Measurements from ENCODE around the gene CEP41. TPM values are rescaled to one million over a fixed set of nuclear protein-coding genes. Genes with fewer than 3 reads are reported as not detected.

Gene CEP41
- polyA plus RNA-seq, 1 donor from 2014 or later = 6.0 TPM

DNA sequence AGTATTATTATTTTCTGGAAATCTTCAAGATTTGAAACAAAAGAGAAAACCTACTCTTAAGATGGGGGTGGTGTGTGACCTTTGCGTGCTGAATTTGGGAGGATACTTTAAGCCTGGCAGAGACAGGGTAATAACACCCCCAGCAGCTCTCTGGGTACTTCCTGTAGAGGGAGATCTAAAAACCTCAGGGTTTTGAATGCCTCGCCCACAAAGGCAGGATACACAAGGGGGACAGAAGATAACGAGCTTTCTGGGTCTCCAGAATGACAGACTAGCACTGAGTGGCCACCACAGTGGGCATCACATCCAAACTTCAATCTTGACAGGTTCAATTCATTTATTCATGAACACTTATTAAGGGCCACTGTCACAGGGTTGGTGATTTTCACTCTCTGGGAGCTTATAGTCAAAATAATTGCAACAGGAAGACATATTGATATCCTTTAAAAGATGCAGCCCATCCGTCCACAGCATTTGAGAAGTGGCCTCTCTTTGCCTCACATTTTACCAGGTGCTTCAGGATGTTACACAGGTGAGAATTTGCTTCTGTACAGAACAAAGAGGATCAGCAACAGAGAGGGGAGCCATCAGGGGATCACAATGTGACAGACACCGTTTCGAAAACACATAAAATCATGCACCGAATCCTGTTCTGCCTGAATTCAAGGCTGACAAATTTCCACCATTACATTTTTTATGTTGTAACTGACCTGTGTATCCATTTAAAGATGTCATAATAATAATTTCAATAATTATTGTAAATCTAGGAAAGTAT lies 46.2 kb downstream of the CEP41 start:
- H3K27ac Mint-ChIP-seq = peak overlapping the region in 1 of 3 donors; percentile 41
- H3K27me3 Mint-ChIP-seq = no peaks in the 10 kb centered on the region
- no peaks in the 10 kb centered on the region for H3K36me3 Mint-ChIP-seq
- peak overlapping the region in 2 of 4 donors; percentile 28 to 49 for H3K4me3 Mint-ChIP-seq
- no peaks in the 10 kb centered on the region for H3K9me3 Mint-ChIP-seq
- H3K4me1 Mint-ChIP-seq = peaks cover 0 to 10% (median 6%) of the 10 kb centered on the region in 3 donors

GRCh38 chr7:130393841-130394411 lies 46.9 kb downstream of the CEP41 start:
- Mint-ChIP-seq H3K4me3 (no peak overlapping the region), H3K36me3 (no peaks in the 10 kb centered on the region), H3K4me1 (peaks cover 0 to 10% (median 6%) of the 10 kb centered on the region in 3 donors), H3K27me3 (no peaks in the 10 kb centered on the region), H3K9me3 (no peaks in the 10 kb centered on the region), H3K27ac (no peak overlapping the region)

GRCh38 chr7:130393101-130393561 lies 47.7 kb downstream of the CEP41 start:
- Mint-ChIP-seq H3K4me1 (peaks cover 0 to 10% (median 6%) of the 10 kb centered on the region in 3 donors), H3K36me3 (no peaks in the 10 kb centered on the region), H3K4me3 (no peak overlapping the region), H3K9me3 (peaks cover 0 to 3% (median 2%) of the 10 kb centered on the region in 3 donors), H3K27ac (no peak overlapping the region), H3K27me3 (no peaks in the 10 kb centered on the region)

DNA sequence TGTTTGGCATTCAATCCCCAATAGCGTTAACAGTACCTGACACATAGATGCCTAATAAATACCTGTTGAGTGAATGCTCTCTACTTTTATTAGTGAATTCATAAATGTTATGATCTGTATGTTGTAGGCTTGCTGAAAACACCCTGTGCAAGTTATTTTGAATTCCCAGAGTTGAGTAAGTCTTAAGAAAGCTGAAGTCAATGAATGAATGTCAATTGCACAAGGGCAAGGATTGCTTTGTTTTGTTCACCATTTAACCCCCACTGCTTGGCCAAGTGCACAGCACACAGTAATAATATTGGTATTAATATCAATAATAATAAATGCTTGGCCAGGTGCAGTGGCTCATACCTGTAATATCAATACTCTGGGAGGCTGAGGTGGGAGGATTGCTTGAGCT lies 50.3 kb downstream of the CEP41 start:
- H3K4me3 Mint-ChIP-seq = no peak overlapping the region
- no peaks in the 10 kb centered on the region for H3K27me3 Mint-ChIP-seq
- no peak overlapping the region for H3K27ac Mint-ChIP-seq
- peaks cover 0 to 3% (median 2%) of the 10 kb centered on the region in 3 donors for H3K9me3 Mint-ChIP-seq
- H3K4me1 Mint-ChIP-seq = peaks cover 0 to 10% (median 6%) of the 10 kb centered on the region in 3 donors
- H3K36me3 Mint-ChIP-seq = peaks cover 2% of the 10 kb centered on the region

GRCh38 chr7:130388671-130389070 lies 52.1 kb downstream of the CEP41 start:
- Mint-ChIP-seq H3K27me3 (peaks cover under 1% of the 10 kb centered on the region), H3K9me3 (peaks cover 0 to 3% (median 2%) of the 10 kb centered on the region in 3 donors), H3K4me1 (peaks cover 0 to 2% (median 0%) of the 10 kb centered on the region in 3 donors), H3K4me3 (no peak overlapping the region), H3K36me3 (peaks cover 2% of the 10 kb centered on the region), H3K27ac (no peak overlapping the region)

- Mint-ChIP-seq H3K27ac (no peak overlapping the region), H3K27me3 (peaks cover 2% of the 10 kb centered on the region)
These were observed 53.0 kb downstream of the CEP41 start for GRCh38 chr7:130387628-130388403.

DNA sequence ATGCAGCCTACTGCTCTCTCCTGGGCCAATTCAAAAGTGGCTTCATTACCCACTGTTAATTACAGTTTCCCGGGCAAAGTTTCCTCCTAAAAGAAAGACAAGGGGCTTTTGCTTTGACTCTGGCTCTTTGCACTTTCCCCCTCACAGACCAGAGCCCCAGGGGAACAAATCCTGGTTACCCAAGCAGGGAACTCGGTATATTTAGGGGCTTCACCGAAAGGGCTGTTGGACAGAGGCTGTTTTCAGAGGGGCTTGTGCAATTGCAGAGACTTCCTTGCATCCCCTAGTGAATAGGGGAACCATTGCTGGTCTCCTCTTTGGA lies 53.5 kb downstream of the CEP41 start:
- Mint-ChIP-seq H3K9me3 (peaks cover 0 to 3% (median 2%) of the 10 kb centered on the region in 3 donors), H3K27ac (no peak overlapping the region), H3K27me3 (peaks cover 2% of the 10 kb centered on the region), H3K36me3 (peaks cover 2% of the 10 kb centered on the region), H3K4me1 (no peaks in the 10 kb centered on the region), H3K4me3 (no peak overlapping the region)

More at GRCh38 chr7:130387628-130388403, 53.0 kb downstream of the CEP41 start:
- Mint-ChIP-seq H3K9me3 (peaks cover 0 to 3% (median 2%) of the 10 kb centered on the region in 3 donors), H3K4me3 (no peak overlapping the region), H3K4me1 (no peaks in the 10 kb centered on the region), H3K36me3 (peaks cover 2% of the 10 kb centered on the region)

DNA sequence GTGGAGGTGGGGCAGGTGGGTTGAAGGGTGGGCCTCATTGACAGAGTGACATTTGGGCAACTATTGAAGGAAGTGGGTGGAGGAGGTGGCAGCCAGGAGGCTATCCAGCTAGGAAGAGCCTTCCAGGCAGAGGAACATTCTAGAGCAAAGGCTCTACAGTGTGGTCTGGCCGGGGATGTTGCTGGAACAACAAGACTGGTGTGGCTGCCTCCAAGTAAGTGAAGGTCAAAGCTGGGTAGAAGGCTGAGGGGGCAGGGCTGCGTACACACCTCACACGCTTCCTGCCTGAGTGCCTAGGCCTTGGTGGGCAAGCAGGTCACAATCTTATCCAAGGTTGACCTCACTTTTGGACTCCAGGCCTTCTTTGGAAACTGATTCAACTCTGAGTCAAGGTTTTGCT lies 53.9 kb downstream of the CEP41 start:
- H3K4me1 Mint-ChIP-seq = no peaks in the 10 kb centered on the region
- H3K36me3 Mint-ChIP-seq = peaks cover 2% of the 10 kb centered on the region
- H3K9me3 Mint-ChIP-seq = peaks cover 0 to 3% (median 2%) of the 10 kb centered on the region in 3 donors
- peaks cover 2% of the 10 kb centered on the region for H3K27me3 Mint-ChIP-seq
- H3K4me3 Mint-ChIP-seq = peak overlapping the region in 1 of 4 donors; percentile 11
- no peak overlapping the region for H3K27ac Mint-ChIP-seq

GRCh38 chr7:130385600-130386066 lies 55.2 kb downstream of the CEP41 start:
- H3K27ac Mint-ChIP-seq = no peak overlapping the region
- H3K9me3 Mint-ChIP-seq = peaks cover 0 to 3% (median 2%) of the 10 kb centered on the region in 3 donors
- H3K27me3 Mint-ChIP-seq = peaks cover 3% of the 10 kb centered on the region
- no peak overlapping the region for H3K4me3 Mint-ChIP-seq
- H3K4me1 Mint-ChIP-seq = no peaks in the 10 kb centered on the region
- peaks cover 2% of the 10 kb centered on the region for H3K36me3 Mint-ChIP-seq

DNA sequence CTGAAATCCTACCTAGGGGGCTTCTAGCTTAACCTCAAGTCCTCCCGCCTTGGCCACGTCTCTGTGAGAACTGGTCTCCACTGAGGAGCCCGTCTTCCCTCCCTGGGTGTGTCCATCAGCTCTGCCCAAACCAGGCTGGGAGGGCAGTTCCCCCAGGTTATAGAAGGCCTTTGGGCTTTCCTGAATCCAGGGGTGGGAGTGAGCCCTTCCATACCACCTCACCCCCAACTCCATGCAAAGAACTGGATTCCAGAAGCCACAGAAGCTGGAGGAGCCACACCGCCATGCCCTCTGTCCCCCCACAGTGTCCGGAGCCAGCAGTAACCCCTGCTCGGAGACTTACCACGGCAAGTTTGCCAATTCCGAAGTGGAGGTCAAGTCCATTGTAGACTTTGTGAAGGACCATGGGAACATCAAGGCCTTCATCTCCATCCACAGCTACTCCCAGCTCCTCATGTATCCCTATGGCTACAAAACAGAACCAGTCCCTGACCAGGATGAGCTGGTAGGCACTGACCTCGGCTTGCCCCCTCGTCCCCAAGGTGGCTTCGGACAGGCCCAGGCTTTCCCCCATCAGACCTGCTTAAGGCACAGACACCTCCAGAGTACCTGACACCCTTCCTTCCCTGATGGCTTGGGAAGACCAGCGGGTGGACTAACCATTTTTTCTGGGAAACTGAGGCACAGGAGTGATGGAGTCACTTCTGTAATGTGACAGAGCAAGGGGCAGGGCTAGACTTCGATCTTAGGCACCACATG lies 55.8 kb downstream of the CEP41 start:
- peak overlapping the region in 1 of 3 donors; percentile 62 for H3K27ac Mint-ChIP-seq
- no peaks in the 10 kb centered on the region for H3K4me1 Mint-ChIP-seq
- peaks cover 5% of the 10 kb centered on the region for H3K27me3 Mint-ChIP-seq
- peaks cover 2% of the 10 kb centered on the region for H3K36me3 Mint-ChIP-seq
- H3K4me3 Mint-ChIP-seq = no peak overlapping the region
- peaks cover 0 to 3% (median 2%) of the 10 kb centered on the region in 3 donors for H3K9me3 Mint-ChIP-seq

GRCh38 chr7:130384371-130384801 lies 56.4 kb downstream of the CEP41 start:
- Mint-ChIP-seq H3K9me3 (peaks cover 0 to 3% (median 2%) of the 10 kb centered on the region in 3 donors), H3K27ac (peak overlapping the region in 1 of 3 donors; percentile 62), H3K36me3 (peaks cover 2% of the 10 kb centered on the region), H3K27me3 (peaks cover 5% of the 10 kb centered on the region), H3K4me3 (no peak overlapping the region), H3K4me1 (no peaks in the 10 kb centered on the region)

GRCh38 chr7:130383187-130383980 lies 57.4 kb downstream of the CEP41 start:
- Mint-ChIP-seq H3K27me3 (peaks cover 5% of the 10 kb centered on the region), H3K4me3 (no peak overlapping the region), H3K27ac (no peak overlapping the region), H3K4me1 (no peaks in the 10 kb centered on the region), H3K9me3 (peaks cover 0 to 2% (median 0%) of the 10 kb centered on the region in 3 donors), H3K36me3 (peaks cover 2% of the 10 kb centered on the region)

DNA sequence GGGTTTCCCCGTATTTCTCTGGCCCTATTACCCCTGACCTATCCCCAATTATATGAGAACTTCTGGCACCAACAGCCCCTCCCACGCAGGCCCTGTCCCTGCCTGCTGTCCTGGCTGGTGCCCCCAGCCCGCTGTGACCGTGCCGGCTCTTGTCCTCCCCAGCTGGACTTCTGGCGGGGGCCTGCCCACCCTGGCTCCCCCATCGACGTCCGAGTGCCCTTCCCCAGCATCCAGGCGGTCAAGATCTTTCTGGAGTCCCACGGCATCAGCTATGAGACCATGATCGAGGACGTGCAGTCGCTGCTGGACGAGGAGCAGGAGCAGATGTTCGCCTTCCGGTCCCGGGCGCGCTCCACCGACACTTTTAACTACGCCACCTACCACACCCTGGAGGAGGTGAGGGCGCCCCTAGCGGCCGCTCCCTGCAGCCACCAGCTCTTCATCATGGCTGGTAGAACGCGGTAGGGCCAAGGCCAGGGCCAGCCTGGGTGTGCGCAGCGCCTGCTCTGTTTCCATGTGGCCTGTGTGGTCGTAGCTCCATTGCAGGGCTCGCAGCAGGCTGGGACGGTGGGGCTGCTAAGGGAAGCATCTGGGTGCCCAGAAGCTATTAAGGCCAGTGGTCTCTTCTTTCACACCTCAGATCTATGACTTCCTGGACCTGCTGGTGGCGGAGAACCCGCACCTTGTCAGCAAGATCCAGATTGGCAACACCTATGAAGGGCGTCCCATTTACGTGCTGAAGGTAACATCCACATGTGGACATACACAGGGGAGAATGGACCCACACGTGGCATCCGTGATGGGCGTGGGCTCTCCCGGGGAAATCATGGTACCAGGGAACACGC lies 59.1 kb downstream of the CEP41 start:
- no peaks in the 10 kb centered on the region for H3K4me1 Mint-ChIP-seq
- no peak overlapping the region for H3K27ac Mint-ChIP-seq
- H3K4me3 Mint-ChIP-seq = no peak overlapping the region
- H3K27me3 Mint-ChIP-seq = peaks cover 5% of the 10 kb centered on the region
- peaks cover under 1% of the 10 kb centered on the region in 3 donors for H3K9me3 Mint-ChIP-seq
- H3K36me3 Mint-ChIP-seq = peaks cover 1% of the 10 kb centered on the region
